GM19467 (cell line): ENCODE results near the gene PFKFB3.
"Not testable (repeated sequence)": the region's sequence is repeated elsewhere in the genome, so short reads cannot be mapped to it uniquely, and the experiment has no call there.

Experiments
- ATAC-seq: cut with Tn5 transposase; IDR thresholded peaks from one replicate; pipeline ENCODE4 v1.9.1; 2021; ENCODE audit warnings: mild to moderate bottlenecking, moderate library complexity; ENCODE audit not compliant: unreplicated experiment

The PFKFB3 gene

GRCh38 chr10:6269953-6270867 lies 67.5 kb downstream of the PFKFB3 start:
- peak; percentile 58 for ATAC-seq

- no peak for ATAC-seq
Measured at GRCh38 chr10:6270951-6271350, 68.2 kb downstream of the PFKFB3 start.

GRCh38 chr10:6271663-6272062 lies 68.9 kb downstream of the PFKFB3 start:
- ATAC-seq = no peak

GRCh38 chr10:6272126-6272525 lies 69.4 kb downstream of the PFKFB3 start:
- no peak for ATAC-seq

- ATAC-seq = no peak
Measured at GRCh38 chr10:6273351-6273750, 70.6 kb downstream of the PFKFB3 start.

- ATAC-seq = no peak
Measured at GRCh38 chr10:6274040-6274439, 71.3 kb downstream of the PFKFB3 start.

DNA sequence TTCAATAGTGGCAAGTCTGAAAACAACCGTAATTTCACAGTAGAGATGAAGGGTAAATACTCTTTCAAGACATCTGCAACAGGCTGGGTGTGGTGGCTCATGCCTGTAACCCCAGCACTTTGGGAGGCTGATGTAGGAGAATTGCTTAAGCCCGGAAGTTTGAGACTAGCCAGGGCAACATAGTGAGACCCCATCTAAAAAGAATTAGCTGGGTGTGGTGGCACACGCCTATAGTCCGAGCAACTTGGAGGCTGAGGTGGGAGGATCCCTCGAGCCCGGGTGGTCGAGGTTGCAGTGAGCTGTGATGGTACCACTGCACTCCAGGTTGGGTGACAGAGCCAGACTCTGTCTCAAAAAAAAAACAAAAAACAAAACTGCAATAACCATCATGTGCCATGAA lies 71.8 kb downstream of the PFKFB3 start:
- ATAC-seq = no peak

GRCh38 chr10:6275022-6275997 lies 72.6 kb downstream of the PFKFB3 start:
- no peak for ATAC-seq

DNA sequence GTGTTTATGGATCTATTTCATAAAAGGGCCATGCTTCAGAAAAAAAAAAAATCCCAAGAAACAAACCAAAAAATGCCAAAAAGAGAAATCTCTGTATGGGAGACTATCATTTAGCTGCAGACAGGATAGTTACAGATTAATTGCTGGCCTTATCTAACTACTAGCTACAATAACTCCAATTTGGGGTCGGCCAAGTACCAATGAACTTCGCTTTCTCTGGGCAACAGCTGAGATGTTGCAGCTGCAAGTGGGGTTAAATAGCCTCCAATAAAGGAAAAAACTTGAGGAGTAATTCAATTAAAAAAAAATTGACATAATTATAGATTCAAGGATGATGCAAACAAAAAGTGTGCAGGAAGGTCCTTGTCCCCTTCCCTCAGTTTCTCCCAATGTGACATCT lies 73.6 kb downstream of the PFKFB3 start:
- ATAC-seq = no peak

- no peak for ATAC-seq
Measured at GRCh38 chr10:6278519-6279120, 75.9 kb downstream of the PFKFB3 start.

DNA sequence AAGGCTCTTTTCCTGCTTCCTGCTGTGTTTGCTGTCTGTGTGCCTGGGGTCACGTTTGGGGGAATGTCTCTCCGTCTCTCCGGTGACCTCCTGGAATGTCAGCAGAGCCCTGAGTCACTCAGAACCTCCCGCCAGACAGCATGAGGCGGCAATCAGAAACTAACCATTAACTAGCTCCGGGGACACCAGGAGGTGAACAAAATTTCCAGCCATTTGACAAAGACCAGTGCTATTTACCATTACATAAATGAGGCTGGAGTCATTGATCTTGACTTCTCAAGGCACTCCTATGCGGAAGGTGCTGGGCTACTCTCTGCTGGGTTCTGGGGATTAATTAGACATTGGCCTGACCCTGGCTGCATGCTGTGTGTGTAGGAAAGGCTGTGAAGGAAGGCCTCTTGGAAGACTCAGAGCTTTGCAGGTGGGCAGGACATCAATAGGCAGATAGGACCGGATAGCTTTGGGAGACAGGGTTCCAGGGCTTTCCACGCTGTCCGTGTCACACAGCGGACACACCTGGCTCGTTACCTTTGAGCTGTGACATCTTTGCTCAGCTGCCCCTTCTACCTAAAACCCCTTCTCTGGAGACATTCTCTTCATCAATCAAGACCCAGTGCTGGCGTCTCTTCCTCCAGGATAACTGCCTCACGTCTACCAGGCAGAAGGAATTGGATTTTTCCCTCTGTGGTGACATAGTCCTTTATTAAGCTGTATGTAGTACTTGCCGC lies 77.0 kb downstream of the PFKFB3 start:
- ATAC-seq = no peak

- no peak for ATAC-seq
Measured at GRCh38 chr10:6280291-6280690, 77.6 kb downstream of the PFKFB3 start.

DNA sequence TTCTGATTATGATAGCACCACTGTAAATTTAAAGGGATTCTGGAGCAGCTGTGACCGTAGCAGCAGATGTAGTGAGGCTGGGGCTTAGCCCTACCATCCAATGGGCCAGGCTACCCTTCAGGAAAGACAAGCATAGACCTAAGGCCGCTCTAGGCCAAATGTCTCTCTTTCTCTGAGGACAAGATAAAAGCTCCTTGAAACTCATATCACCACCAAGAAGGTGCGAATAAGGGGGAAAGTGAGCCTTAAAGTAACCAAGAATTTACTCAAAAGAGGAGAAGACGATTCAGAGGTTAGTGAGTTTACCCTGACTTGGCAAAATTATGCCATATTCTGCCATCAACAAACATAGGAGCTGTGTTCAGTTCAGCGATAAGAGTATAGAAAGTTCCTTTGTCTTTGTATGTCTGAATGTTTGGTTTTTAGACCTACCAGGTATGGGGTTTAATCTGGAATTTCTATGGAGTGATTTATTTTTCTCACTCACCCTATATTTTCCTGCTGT lies 79.8 kb downstream of the PFKFB3 start:
- ATAC-seq = no peak

GRCh38 chr10:6283655-6284054 lies 80.9 kb downstream of the PFKFB3 start:
- no peak for ATAC-seq

GRCh38 chr10:6290621-6291020 lies 87.9 kb downstream of the PFKFB3 start:
- not testable (repeated sequence) for ATAC-seq

GRCh38 chr10:6292741-6293151 lies 90.0 kb downstream of the PFKFB3 start:
- no peak for ATAC-seq

GRCh38 chr10:6296425-6296824 lies 93.7 kb downstream of the PFKFB3 start:
- not testable (repeated sequence) for ATAC-seq

- no peak for ATAC-seq
Measured at GRCh38 chr10:6296828-6297251, 94.1 kb downstream of the PFKFB3 start.

DNA sequence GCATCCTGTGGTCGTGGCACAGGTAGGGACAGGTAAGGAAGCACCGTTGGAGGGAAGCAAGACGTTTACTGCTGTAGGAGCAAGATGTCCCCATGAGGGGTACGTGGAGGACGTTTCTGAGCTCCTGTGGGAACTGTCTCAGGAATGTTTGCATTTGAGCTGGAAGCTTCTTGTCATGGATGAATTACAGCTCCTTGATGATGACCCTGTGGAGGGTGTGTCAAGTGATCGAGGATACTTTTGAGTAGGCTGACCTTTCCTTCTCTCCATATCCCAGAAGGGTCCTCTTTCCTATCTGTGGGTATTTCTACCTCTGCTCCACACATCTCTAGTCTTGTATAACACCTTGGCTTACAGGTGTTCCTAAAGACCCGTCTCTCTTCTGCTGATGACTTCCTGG lies 94.8 kb downstream of the PFKFB3 start:
- ATAC-seq = no peak

DNA sequence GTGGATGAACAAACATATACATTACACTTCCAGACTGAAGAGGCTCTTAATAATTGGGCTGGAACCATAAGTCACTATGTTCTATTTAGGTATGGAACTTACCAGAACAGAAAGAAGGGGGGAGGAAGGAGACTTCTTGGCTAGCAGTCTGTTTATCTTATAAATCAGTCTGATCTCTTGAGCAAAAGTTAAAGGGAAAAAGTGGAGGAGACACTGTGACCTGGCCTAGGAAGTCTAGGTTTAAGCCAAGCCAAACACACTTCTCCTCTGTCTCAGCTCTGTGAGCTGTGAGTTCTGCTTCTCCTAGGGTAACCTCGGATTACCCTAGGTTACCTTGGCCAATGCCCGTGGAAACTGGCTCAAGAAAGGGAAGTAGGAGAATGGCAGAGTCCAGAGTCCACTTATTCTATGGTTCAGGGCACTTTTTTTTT lies 95.2 kb downstream of the PFKFB3 start:
- no peak for ATAC-seq
